NCI-H1105 treated with DMSO at 0.1 percent for 48 hours (cell line): ENCODE results near the gene SLC29A3.

ENCODE experiments used
- DNase-seq: peaks from one replicate; lab custom pipeline; 2025; lab: John Stamatoyannopoulos, UW

Gene SLC29A3

GRCh38 chr10:71300555-71301370, 18.3 kb upstream of the SLC29A3 start:
- DNase-seq: peak; percentile 78

GRCh38 chr10:71301371-71301916, 17.6 kb upstream of the SLC29A3 start:
- no peak for DNase-seq

- no peak for DNase-seq
Measured at GRCh38 chr10:71302451-71302850, 16.6 kb upstream of the SLC29A3 start.

- DNase-seq: peak; percentile 46
Measured at GRCh38 chr10:71302874-71303568, 16.0 kb upstream of the SLC29A3 start.

GRCh38 chr10:71303569-71303907, 15.5 kb upstream of the SLC29A3 start:
- no peak for DNase-seq

GRCh38 chr10:71304914-71305313, 14.1 kb upstream of the SLC29A3 start:
- no peak for DNase-seq

GRCh38 chr10:71306979-71307378, 12.1 kb upstream of the SLC29A3 start:
- DNase-seq: no peak

- no peak for DNase-seq
Measured at GRCh38 chr10:71307469-71308085, 11.5 kb upstream of the SLC29A3 start.

- no peak for DNase-seq
Measured at GRCh38 chr10:71308244-71308643, 10.8 kb upstream of the SLC29A3 start.

GRCh38 chr10:71308985-71309384, 10.1 kb upstream of the SLC29A3 start:
- no peak for DNase-seq

GRCh38 chr10:71309919-71310318, 9.1 kb upstream of the SLC29A3 start:
- no peak for DNase-seq

- no peak for DNase-seq
Measured at GRCh38 chr10:71312220-71312619, 6.8 kb upstream of the SLC29A3 start.

GRCh38 chr10:71312811-71313789, 6.0 kb upstream of the SLC29A3 start:
- DNase-seq: no peak

GRCh38 chr10:71314028-71314693, 4.9 kb upstream of the SLC29A3 start:
- peak; percentile 11 for DNase-seq

GRCh38 chr10:71314694-71315225, 4.3 kb upstream of the SLC29A3 start:
- no peak for DNase-seq

- DNase-seq: no peak
Measured at GRCh38 chr10:71316056-71316785, 2.8 kb upstream of the SLC29A3 start.

- DNase-seq: no peak
Measured at GRCh38 chr10:71316786-71317160, 2.3 kb upstream of the SLC29A3 start.

GRCh38 chr10:71317739-71318138, 1.3 kb upstream of the SLC29A3 start:
- DNase-seq: no peak

- DNase-seq: no peak
Measured at GRCh38 chr10:71319800-71320392, 837 bp downstream of the SLC29A3 start.

- no peak for DNase-seq
Measured at GRCh38 chr10:71320592-71320991, 1.5 kb downstream of the SLC29A3 start.
